Activated T-helper 2 cell treated with anti-CD3 and anti-CD28 coated beads, Interferon-gamma antibody, Interleukin-2, Interleukin-4, amounts not matched to agents 10 μg/mL and 5 μg/mL and 100 μg/mL, durations not matched to agents 14 hours and 24 hours and 36 hours (primary cell): ENCODE data around the gene EVI5L. TPM values are rescaled to one million over a fixed set of nuclear protein-coding genes. Genes with fewer than 3 reads are reported as not detected.

Source experiments
- DNase-seq: peaks from one replicate; pipeline ENCODE4 v3.0.0; 2021; ENCODE audit warnings: low spot score
- H3K27ac Mint-ChIP-seq: one replicate; pipeline ENCODE4 v1.8.0; 2021; ENCODE audit warnings: mixed read lengths
- H3K27me3 Mint-ChIP-seq: one replicate; pipeline ENCODE4 v1.8.0; 2021; ENCODE audit warnings: low read depth, mixed read lengths
- H3K36me3 Mint-ChIP-seq: one replicate; pipeline ENCODE4 v1.8.0; 2021; ENCODE audit warnings: low read depth, mixed read lengths
- H3K4me1 Mint-ChIP-seq: one replicate; pipeline ENCODE4 v1.8.0; 2021; ENCODE audit warnings: low read depth, mixed read lengths
- H3K4me3 Mint-ChIP-seq: one replicate; pipeline ENCODE4 v1.8.0; 2021; ENCODE audit warnings: low read depth, mild to moderate bottlenecking, moderate library complexity, mixed read lengths
- H3K9me3 Mint-ChIP-seq: one replicate; pipeline ENCODE4 v1.8.0; 2021; ENCODE audit warnings: mixed read lengths
- intact Hi-C: fragments of 100-400 bp; cut with micrococcal nuclease; formaldehyde crosslinking; loops from one replicate; pipeline ENCODE4 v1.15.1; 2023
- total RNA-seq: library from RNA; stranded (reverse); gene quantifications from 2 replicates; pipeline ENCODE4 v1.2.3, GENCODE V29; 2022

Gene EVI5L
- total RNA-seq, 1 donor from 2014 or later: 3.8 TPM

- no peak for DNase-seq
- intact Hi-C loops: no loop called here
- no peaks in the 10 kb centered on the region for H3K27me3 Mint-ChIP-seq
Measured at GRCh38 chr19:7842661-7843294, 12.8 kb downstream of the EVI5L start.

DNA sequence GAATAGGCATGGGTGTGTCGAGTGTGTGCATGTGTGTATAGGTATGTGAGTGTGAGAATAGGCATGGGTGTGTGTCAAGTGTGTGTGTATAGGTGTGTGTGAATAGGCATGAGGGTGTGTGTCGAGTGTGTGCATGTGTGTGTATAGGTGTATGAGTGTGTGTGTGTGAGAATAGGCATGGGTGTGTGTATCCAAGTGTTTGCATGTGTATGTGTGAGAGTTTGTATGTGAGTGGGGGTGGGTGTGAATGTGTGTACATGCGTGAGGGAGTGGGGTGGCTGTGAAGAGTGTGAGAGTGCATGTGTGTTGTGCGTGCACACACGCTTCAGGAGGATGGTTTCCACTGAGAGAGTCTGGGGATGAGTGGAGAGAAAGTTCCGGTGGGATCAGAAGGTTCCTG lies 13.5 kb downstream of the EVI5L start:
- H3K4me1 Mint-ChIP-seq: no peaks in the 10 kb centered on the region
- DNase-seq: no peak
- no peak overlapping the region for H3K27ac Mint-ChIP-seq
- intact Hi-C loops: no loop called here
- H3K4me3 Mint-ChIP-seq: no peak overlapping the region
- H3K27me3 Mint-ChIP-seq: no peaks in the 10 kb centered on the region
- no peaks in the 10 kb centered on the region for H3K36me3 Mint-ChIP-seq
- H3K9me3 Mint-ChIP-seq: no peaks in the 10 kb centered on the region

More at GRCh38 chr19:7842661-7843294, 12.8 kb downstream of the EVI5L start:
- Mint-ChIP-seq H3K27ac (no peak overlapping the region), H3K4me3 (no peak overlapping the region), H3K36me3 (no peaks in the 10 kb centered on the region), H3K4me1 (no peaks in the 10 kb centered on the region), H3K9me3 (no peaks in the 10 kb centered on the region)

DNA sequence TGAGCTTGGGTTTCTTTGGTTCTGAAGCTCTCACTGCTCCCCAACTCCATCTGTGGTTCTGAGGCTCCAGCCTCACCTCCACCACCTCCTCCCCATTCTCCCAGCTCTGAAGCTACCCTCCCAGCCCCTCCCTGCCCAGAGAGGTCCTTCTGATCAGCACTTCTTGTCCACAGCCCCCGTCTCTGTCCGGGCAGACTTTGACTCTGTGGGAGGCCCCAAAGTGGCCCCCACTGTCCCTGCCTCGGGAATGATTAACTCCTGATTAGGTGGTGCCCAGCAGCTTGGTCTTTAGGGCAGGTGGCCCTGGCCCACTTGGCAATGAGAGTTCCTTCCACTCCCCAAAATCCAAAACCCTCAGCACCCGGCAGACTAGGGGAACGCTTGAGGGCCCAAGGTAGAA lies 14.4 kb downstream of the EVI5L start:
- intact Hi-C loops: no loop called here
- H3K27ac Mint-ChIP-seq: no peak overlapping the region
- no peak for DNase-seq
- no peaks in the 10 kb centered on the region for H3K4me1 Mint-ChIP-seq
- H3K36me3 Mint-ChIP-seq: no peaks in the 10 kb centered on the region
- no peaks in the 10 kb centered on the region for H3K9me3 Mint-ChIP-seq
- no peak overlapping the region for H3K4me3 Mint-ChIP-seq
- H3K27me3 Mint-ChIP-seq: no peaks in the 10 kb centered on the region

GRCh38 chr19:7844951-7845350 lies 14.9 kb downstream of the EVI5L start:
- intact Hi-C loops: no loop called here
- no peak for DNase-seq
- Mint-ChIP-seq H3K9me3 (no peaks in the 10 kb centered on the region), H3K27ac (no peak overlapping the region), H3K36me3 (no peaks in the 10 kb centered on the region), H3K27me3 (no peaks in the 10 kb centered on the region), H3K4me1 (no peaks in the 10 kb centered on the region), H3K4me3 (no peak overlapping the region)

DNA sequence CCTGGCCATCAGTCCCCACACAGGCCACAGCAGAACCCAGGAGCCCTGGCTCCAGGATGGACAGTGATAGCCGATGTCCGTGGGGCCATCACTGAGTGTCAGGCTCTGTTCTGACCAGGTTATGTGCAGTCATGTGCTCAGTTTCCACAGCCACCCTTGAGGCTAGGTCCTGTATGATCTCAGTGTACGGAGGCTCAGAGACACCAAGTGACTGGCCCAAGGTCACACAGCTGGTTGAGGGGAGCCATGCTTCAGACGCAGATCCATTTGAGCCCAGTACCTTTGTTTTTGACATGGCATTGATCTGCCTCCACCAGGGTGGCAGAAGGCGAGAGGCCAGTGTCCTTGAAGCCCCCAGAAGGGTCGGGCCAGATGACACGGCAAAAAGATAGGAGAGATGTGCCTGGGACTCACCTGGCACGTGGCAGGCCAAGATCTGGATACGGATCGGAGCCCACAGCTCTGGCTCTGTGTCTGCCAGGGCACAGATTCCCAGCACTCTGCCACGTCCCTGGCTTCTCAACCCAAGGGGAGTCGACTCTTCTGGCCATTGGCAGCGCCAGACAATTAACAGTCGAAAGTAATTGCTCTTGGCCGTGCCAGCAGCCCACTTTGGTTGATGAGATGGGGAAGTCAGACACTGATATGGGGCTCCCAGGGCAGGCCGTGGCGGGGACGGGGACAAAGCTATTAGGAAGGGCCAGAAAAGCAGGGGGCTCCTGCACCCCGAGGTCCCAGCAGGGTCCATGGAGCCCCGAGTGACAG lies 15.6 kb downstream of the EVI5L start:
- H3K4me1 Mint-ChIP-seq: no peaks in the 10 kb centered on the region
- H3K4me3 Mint-ChIP-seq: no peak overlapping the region
- no peaks in the 10 kb centered on the region for H3K9me3 Mint-ChIP-seq
- no peak for DNase-seq
- no peaks in the 10 kb centered on the region for H3K36me3 Mint-ChIP-seq
- H3K27me3 Mint-ChIP-seq: no peaks in the 10 kb centered on the region
- intact Hi-C loops: no loop called here
- no peak overlapping the region for H3K27ac Mint-ChIP-seq

GRCh38 chr19:7846155-7846646 lies 16.2 kb downstream of the EVI5L start:
- DNase-seq: no peak
- no peaks in the 10 kb centered on the region for H3K9me3 Mint-ChIP-seq
- H3K27me3 Mint-ChIP-seq: no peaks in the 10 kb centered on the region
- H3K36me3 Mint-ChIP-seq: no peaks in the 10 kb centered on the region
- intact Hi-C loops: no loop called here
- H3K4me3 Mint-ChIP-seq: no peak overlapping the region
- no peak overlapping the region for H3K27ac Mint-ChIP-seq
- no peaks in the 10 kb centered on the region for H3K4me1 Mint-ChIP-seq

DNA sequence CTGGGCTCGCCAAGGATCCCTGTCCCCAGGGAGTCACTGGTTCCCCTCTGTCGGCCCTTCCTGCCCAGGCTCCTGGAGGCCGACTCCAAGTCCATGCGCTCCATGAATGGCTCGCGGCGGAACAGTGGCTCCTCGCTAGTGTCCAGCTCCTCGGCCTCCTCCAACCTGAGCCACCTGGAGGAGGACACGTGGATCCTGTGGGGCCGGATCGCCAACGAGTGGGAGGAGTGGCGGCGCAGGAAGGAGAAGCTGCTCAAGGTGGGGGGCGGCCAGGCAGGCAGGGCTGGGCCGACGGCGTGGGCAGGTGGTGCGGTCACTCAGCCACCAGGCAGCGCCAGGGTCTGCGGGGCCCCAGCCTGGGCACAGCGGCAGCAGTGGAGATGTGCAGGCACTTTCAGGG lies 17.6 kb downstream of the EVI5L start:
- intact Hi-C loops: no loop called here
- Mint-ChIP-seq H3K27ac (no peak overlapping the region), H3K4me3 (no peak overlapping the region), H3K36me3 (no peaks in the 10 kb centered on the region), H3K9me3 (no peaks in the 10 kb centered on the region), H3K4me1 (no peaks in the 10 kb centered on the region), H3K27me3 (no peaks in the 10 kb centered on the region)
- DNase-seq: no peak

DNA sequence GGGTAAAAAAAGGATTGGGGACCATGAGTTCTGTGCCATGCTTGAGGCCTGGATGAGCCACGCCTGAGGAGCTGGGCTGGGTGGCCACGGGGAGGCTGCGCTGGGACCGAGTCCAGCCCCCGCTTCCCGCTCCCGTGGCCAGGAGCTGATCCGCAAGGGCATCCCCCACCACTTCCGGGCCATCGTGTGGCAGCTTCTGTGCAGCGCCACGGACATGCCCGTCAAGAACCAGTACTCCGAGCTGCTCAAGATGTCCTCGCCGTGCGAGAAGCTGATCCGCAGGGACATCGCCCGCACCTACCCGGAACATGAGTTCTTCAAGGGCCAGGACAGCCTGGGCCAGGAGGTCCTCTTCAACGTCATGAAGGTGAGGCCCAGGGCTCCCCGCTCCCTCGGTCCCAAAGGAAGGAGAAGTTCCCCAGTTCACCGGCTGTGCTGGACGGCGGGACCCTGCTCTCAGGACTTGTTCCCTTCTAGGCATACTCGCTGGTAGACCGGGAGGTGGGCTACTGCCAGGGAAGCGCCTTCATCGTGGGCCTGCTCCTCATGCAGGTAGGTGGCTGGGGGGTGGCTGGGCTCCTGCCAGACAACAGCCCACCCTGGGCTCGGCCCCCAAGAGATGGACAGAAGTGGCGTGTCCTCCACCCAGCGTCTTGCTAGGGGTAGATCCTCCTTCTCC lies 18.9 kb downstream of the EVI5L start:
- no peak for DNase-seq
- H3K4me1 Mint-ChIP-seq: peaks cover 4% of the 10 kb centered on the region
- no peak overlapping the region for H3K27ac Mint-ChIP-seq
- no peaks in the 10 kb centered on the region for H3K27me3 Mint-ChIP-seq
- intact Hi-C loops: no loop called here
- no peak overlapping the region for H3K4me3 Mint-ChIP-seq
- no peaks in the 10 kb centered on the region for H3K9me3 Mint-ChIP-seq
- no peaks in the 10 kb centered on the region for H3K36me3 Mint-ChIP-seq

- Mint-ChIP-seq H3K4me3 (no peak overlapping the region), H3K27me3 (no peaks in the 10 kb centered on the region)
Measured at GRCh38 chr19:7849631-7849999, 19.6 kb downstream of the EVI5L start.

DNA sequence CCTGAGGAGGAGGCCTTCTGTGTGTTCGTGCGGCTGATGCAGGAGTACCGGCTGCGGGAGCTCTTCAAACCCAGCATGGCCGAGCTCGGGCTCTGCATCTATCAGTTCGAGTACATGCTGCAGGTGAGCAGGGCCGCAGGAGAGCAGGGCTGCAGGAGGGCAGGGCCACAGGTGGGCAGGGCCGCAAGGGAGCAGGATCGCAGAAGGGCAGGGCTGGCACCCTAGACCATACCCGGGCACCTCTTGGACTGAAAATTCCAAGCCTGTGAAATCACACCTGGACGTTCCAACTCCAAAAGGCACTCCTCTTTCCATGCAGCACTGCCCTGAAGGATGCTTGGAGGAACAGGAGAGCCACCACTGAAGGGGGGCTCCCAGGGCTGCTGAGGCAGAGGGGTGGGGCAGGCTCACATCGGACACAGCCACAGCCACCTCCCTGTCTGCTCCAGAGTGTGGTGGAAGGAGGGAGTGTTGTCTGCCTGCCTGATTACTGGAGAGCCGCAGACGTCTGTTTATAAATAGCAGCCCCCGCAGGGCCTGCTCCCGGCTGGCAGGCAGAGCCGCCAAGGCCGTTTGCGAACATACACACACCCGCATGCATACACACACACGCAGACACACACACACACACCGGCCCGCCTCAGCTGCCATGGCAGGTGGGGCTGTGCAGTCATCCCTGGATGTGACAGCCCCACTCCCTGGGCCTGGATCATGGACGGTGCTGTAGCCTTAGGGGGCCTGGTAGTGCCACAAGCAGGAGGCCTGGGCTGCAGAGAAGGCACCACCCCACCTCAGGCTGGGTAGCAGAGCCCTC lies 20.2 kb downstream of the EVI5L start:
- Mint-ChIP-seq H3K27me3 (no peaks in the 10 kb centered on the region), H3K36me3 (no peaks in the 10 kb centered on the region), H3K4me1 (peaks cover 4% of the 10 kb centered on the region), H3K9me3 (no peaks in the 10 kb centered on the region), H3K4me3 (no peak overlapping the region), H3K27ac (no peak overlapping the region)
- DNase-seq: no peak
- intact Hi-C loops: no loop called here

More at GRCh38 chr19:7849631-7849999, 19.6 kb downstream of the EVI5L start:
- Mint-ChIP-seq H3K9me3 (no peaks in the 10 kb centered on the region), H3K4me1 (peaks cover 4% of the 10 kb centered on the region), H3K36me3 (no peaks in the 10 kb centered on the region), H3K27ac (no peak overlapping the region)
- intact Hi-C loops: no loop called here
- no peak for DNase-seq

- H3K36me3 Mint-ChIP-seq: no peaks in the 10 kb centered on the region
- intact Hi-C loops: no loop called here
- no peak for DNase-seq
- H3K4me1 Mint-ChIP-seq: peaks cover 4% of the 10 kb centered on the region
- no peaks in the 10 kb centered on the region for H3K9me3 Mint-ChIP-seq
- H3K4me3 Mint-ChIP-seq: no peak overlapping the region
- H3K27ac Mint-ChIP-seq: no peak overlapping the region
- no peaks in the 10 kb centered on the region for H3K27me3 Mint-ChIP-seq
Measured at GRCh38 chr19:7850945-7851622, 21.1 kb downstream of the EVI5L start.
